ENCODE data around the gene DUOXA2.

Gene DUOXA2

GRCh38 chr15:45115312-45115820 is 1.2 kb downstream of the DUOXA2 start:
- Histone ChIP-seq H3F3A (ENCODE audit: insufficient read depth) (no peaks in the 10 kb centered on the region), H3K9me2 (replicated peaks; ENCODE audit: insufficient read depth, low read length) (no peaks in the 10 kb centered on the region), H3K27ac (ENCODE audit: low read depth, low read length) (no peak overlapping the region), H4K20me1 (ENCODE audit: low read depth, low read length) (no peaks in the 10 kb centered on the region), H3K27me3 (ENCODE audit: low read length) (no peaks in the 10 kb centered on the region), H3K9ac (ENCODE audit: low read length) (no peak overlapping the region), H3K4me2 (ENCODE audit: low read depth, low read length, poor library complexity, severe bottlenecking) (no peak overlapping the region), H3K9me3 (ENCODE audit: insufficient read depth, low read length) (no peaks in the 10 kb centered on the region), H2AFZ (ENCODE audit: low read depth, low read length, severe bottlenecking) (no peak overlapping the region), H3K4me3 (ENCODE audit: insufficient read depth, low read length, poor library complexity, severe bottlenecking) (no peak overlapping the region), H3K79me2 (ENCODE audit: insufficient read depth, low read length) (no peaks in the 10 kb centered on the region), H3K36me3 (ENCODE audit: low read length) (no peaks in the 10 kb centered on the region)
- TF ChIP-seq EZH2phosphoT487 (conservative IDR thresholded peaks at IDR 0.05; ENCODE audit: low read length) (no peak), CTCF (IDR thresholded peaks at IDR 0.05; ENCODE audit: insufficient read depth, low read length, poor library complexity, severe bottlenecking) (no peak)

GRCh38 chr15:45116006-45116481 is 1.9 kb downstream of the DUOXA2 start:
- Histone ChIP-seq H4K20me1 (ENCODE audit: low read depth, low read length) (no peaks in the 10 kb centered on the region), H3K4me2 (ENCODE audit: low read depth, low read length, poor library complexity, severe bottlenecking) (no peak overlapping the region), H3K27ac (ENCODE audit: low read depth, low read length) (no peak overlapping the region), H3K79me2 (ENCODE audit: insufficient read depth, low read length) (no peaks in the 10 kb centered on the region), H3K36me3 (ENCODE audit: low read length) (no peaks in the 10 kb centered on the region), H3K9me3 (ENCODE audit: insufficient read depth, low read length) (no peaks in the 10 kb centered on the region), H3K9ac (ENCODE audit: low read length) (no peak overlapping the region), H2AFZ (ENCODE audit: low read depth, low read length, severe bottlenecking) (no peak overlapping the region), H3K9me2 (replicated peaks; ENCODE audit: insufficient read depth, low read length) (no peaks in the 10 kb centered on the region), H3K4me3 (ENCODE audit: insufficient read depth, low read length, poor library complexity, severe bottlenecking) (no peak overlapping the region), H3F3A (ENCODE audit: insufficient read depth) (no peaks in the 10 kb centered on the region), H3K27me3 (ENCODE audit: low read length) (no peaks in the 10 kb centered on the region)
- TF ChIP-seq EZH2phosphoT487 (conservative IDR thresholded peaks at IDR 0.05; ENCODE audit: low read length): no peak
- no peak for TF ChIP-seq CTCF (IDR thresholded peaks at IDR 0.05; ENCODE audit: insufficient read depth, low read length, poor library complexity, severe bottlenecking)

- H3K4me3 ChIP-seq (ENCODE audit: insufficient read depth, low read length, poor library complexity, severe bottlenecking): no peak overlapping the region
- no peaks in the 10 kb centered on the region for H3F3A ChIP-seq (ENCODE audit: insufficient read depth)
- H3K4me2 ChIP-seq (ENCODE audit: low read depth, low read length, poor library complexity, severe bottlenecking): no peak overlapping the region
- H2AFZ ChIP-seq (ENCODE audit: low read depth, low read length, severe bottlenecking): no peak overlapping the region
- no peaks in the 10 kb centered on the region for H3K9me2 ChIP-seq (replicated peaks; ENCODE audit: insufficient read depth, low read length)
- H3K9me3 ChIP-seq (ENCODE audit: insufficient read depth, low read length): no peaks in the 10 kb centered on the region
- no peak overlapping the region for H3K9ac ChIP-seq (ENCODE audit: low read length)
- TF ChIP-seq CTCF (IDR thresholded peaks at IDR 0.05; ENCODE audit: insufficient read depth, low read length, poor library complexity, severe bottlenecking) (no peak), EZH2phosphoT487 (conservative IDR thresholded peaks at IDR 0.05; ENCODE audit: low read length) (no peak)
- H3K27me3 ChIP-seq (ENCODE audit: low read length): no peaks in the 10 kb centered on the region
- H3K27ac ChIP-seq (ENCODE audit: low read depth, low read length): no peak overlapping the region
- H3K79me2 ChIP-seq (ENCODE audit: insufficient read depth, low read length): no peaks in the 10 kb centered on the region
- no peaks in the 10 kb centered on the region for H4K20me1 ChIP-seq (ENCODE audit: low read depth, low read length)
- H3K36me3 ChIP-seq (ENCODE audit: low read length): no peaks in the 10 kb centered on the region
Measured at GRCh38 chr15:45116482-45117307, 2.6 kb downstream of the DUOXA2 start.

All from SU-DHL-6 (cell line).